Transverse colon (tissue), 4 donors: ENCODE measurements around the gene NYNRIN. TPM values are rescaled to one million over a fixed set of nuclear protein-coding genes. Genes with fewer than 3 reads are reported as not detected.

Experiments used
- DNase-seq: peaks from one replicate; pipeline ENCODE4 v3.0.0-alpha.2; 2019
- H3K27ac ChIP-seq, 4 donors: fragments of 200-600 bp; sonication (generic); 2 replicates each; pipeline ENCODE4 v1.5.1; 2016 to 2018; ENCODE audit warnings: inconsistent platforms in 4 of 4
- H3K27me3 ChIP-seq: fragments of 200-600 bp; sonication (generic); 2 replicates; pipeline ENCODE4 v1.5.1; 2017; ENCODE audit warnings: inconsistent platforms
- H3K36me3 ChIP-seq, 4 donors: fragments of 200-600 bp; sonication (generic); 2 replicates each; pipeline ENCODE4 v1.5.1; 2017 to 2019; ENCODE audit warnings: inconsistent platforms in 4 of 4
- H3K4me1 ChIP-seq, 4 donors: fragments of 200-600 bp; sonication (generic); 2 replicates each; pipeline ENCODE4 v1.5.1; 2017 to 2020; ENCODE audit warnings: inconsistent platforms in 4 of 4
- H3K4me3 ChIP-seq, 4 donors: fragments of 200-600 bp; sonication (generic); 1 replicate in 1 of 4; 2 replicates in 3 of 4; pipeline versions ENCODE4 v1.5.1 to v1.6.1; 2017 to 2019; ENCODE audit warnings: inconsistent platforms in 4 of 4
- H3K9me3 ChIP-seq, 2 donors: fragments of 200-600 bp; sonication (generic); 2 replicates each; pipeline ENCODE4 v1.5.1; 2017 to 2019; ENCODE audit warnings: inconsistent platforms in 2 of 2
- EP300 ChIP-seq: sonication (generic); formaldehyde crosslinking; IDR thresholded peaks from one replicate; pipeline ENCODE4 v1.6.1; 2017; ENCODE audit warnings: antibody characterized with exemption, low read depth
- POLR2A ChIP-seq: fragments of 450-650 bp; IDR thresholded peaks from one replicate; pipeline ENCODE4 v1.6.1; 2016; ENCODE audit warnings: antibody characterized with exemption, mild to moderate bottlenecking, moderate library complexity
- POLR2AphosphoS5 ChIP-seq, 3 donors: sonication (generic); formaldehyde crosslinking; IDR thresholded peaks; one replicate each; pipeline ENCODE4 v1.6.1; 2016; ENCODE audit warnings: antibody characterized with exemption in 3 of 3
- WGBS, 2 donors: methylation state at CpG; one replicate each; pipeline ENCODE4 v1.1.5; 2018; ENCODE audit warnings: low coverage in 1 of 2; 5-methylcytosine and 5-hydroxymethylcytosine counted together
- in situ Hi-C, 4 donors: fragments of 200-750 bp; cut with MboI; loops; one replicate each; pipeline versions ENCODE4 v1.15.0 to v1.15.1; 2017; ENCODE audit warnings: low sequenced_read_pairs in 3 of 4, low pct_ligation_motif_present in 1 of 4, low pct_unique_long_range_greater_than_20kb in 1 of 4
- intact Hi-C: fragments of 100-400 bp; cut with DNase I; formaldehyde crosslinking; loops from one replicate; pipeline ENCODE4 v1.15.1; 2023; ENCODE audit warnings: low total_unique reads
- total RNA-seq, 4 donors: library from RNA; depleted of rRNA; stranded (reverse); fragments of >200 nt; gene quantifications; one replicate each; pipeline ENCODE4 v1.1.0, GENCODE V29; 2016
- TF ChIP-seq, protein P1 (sequence below), 5 experiments: fragments of 200-600 bp in 3 of 5; fragments of 450-650 bp in 2 of 5; sonication (generic) in 3 of 5; IDR thresholded peaks; 1 replicate in 2 of 5; 2 replicates in 3 of 5; pipeline ENCODE4 v1.5.1; 2016 to 2017; ENCODE audit warnings: antibody characterized with exemption in 5 of 5, inconsistent platforms in 3 of 5, mild to moderate bottlenecking in 2 of 5, moderate library complexity in 1 of 5

NYNRIN gene
- total RNA-seq, 4 donors from 2014 or later, result 2.6 to 11.4 (median 9.0) TPM

DNA sequence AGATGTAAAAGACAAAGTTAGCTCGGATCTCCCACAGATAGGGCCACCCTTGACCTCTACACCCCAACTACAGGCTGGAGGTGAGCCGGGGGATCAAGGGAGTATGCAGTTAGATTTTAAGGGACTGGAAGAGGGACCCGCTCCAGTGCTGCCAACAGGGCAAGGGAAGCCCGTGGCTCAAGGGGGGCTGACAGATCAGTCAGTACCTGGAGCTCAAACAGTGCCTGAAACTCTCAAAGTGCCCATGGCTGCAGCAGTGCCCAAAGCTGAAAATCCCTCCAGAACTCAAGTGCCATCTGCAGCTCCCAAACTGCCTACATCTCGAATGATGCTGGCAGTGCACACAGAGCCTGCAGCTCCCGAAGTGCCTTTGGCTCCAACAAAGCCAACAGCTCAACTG is 10.4 kb downstream of the NYNRIN start:
- no peak for DNase-seq
- Histone ChIP-seq H3K27ac (no peak overlapping the region), H3K9me3 (no peaks in the 10 kb centered on the region), H3K36me3 (no peaks in the 10 kb centered on the region), H3K27me3 (no peaks in the 10 kb centered on the region), H3K4me3 (no peak overlapping the region), H3K4me1 (no peaks in the 10 kb centered on the region)
- 70% methylated on average over 6 of the region's 6 CpGs; no CpG with 5 or more reads in 1 of the 2 donors for WGBS, 2 donors
- intact Hi-C loops, result no loop called here
- TF ChIP-seq, protein P1, sequence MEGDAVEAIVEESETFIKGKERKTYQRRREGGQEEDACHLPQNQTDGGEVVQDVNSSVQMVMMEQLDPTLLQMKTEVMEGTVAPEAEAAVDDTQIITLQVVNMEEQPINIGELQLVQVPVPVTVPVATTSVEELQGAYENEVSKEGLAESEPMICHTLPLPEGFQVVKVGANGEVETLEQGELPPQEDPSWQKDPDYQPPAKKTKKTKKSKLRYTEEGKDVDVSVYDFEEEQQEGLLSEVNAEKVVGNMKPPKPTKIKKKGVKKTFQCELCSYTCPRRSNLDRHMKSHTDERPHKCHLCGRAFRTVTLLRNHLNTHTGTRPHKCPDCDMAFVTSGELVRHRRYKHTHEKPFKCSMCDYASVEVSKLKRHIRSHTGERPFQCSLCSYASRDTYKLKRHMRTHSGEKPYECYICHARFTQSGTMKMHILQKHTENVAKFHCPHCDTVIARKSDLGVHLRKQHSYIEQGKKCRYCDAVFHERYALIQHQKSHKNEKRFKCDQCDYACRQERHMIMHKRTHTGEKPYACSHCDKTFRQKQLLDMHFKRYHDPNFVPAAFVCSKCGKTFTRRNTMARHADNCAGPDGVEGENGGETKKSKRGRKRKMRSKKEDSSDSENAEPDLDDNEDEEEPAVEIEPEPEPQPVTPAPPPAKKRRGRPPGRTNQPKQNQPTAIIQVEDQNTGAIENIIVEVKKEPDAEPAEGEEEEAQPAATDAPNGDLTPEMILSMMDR (IDR thresholded peaks at IDR 0.05), result no peak
- TF ChIP-seq POLR2A, result no peak
- no peak for TF ChIP-seq EP300
- no peak for TF ChIP-seq POLR2AphosphoS5 (IDR thresholded peaks at IDR 0.05)
- in situ Hi-C loops, result no loop called here

DNA sequence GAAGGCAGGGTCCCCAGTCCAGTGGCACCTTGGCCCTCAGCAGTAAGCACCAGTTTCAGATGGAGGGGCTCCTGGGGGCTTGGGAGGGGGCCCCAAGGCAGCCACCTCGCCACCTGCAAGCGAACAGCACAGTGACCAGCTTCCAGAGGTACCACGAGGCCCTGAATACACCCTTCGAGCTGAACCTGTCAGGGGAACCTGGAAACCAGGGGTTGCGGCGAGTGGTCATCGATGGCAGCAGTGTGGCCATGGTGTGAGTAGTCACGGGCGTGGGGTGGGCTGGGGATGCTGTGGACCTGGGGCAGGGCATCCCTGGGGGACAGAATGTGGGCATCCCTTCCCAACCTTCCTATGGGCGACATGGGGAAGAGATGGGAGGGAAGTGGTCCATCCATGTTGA is 11.2 kb downstream of the NYNRIN start:
- 83% methylated on average over 5 of the region's 10 CpGs; no CpG with 5 or more reads in 1 of the 2 donors for WGBS, 2 donors
- DNase-seq, result no peak
- Histone ChIP-seq H3K36me3 (no peaks in the 10 kb centered on the region), H3K27ac (no peak overlapping the region), H3K9me3 (no peaks in the 10 kb centered on the region), H3K4me1 (no peaks in the 10 kb centered on the region), H3K4me3 (no peak overlapping the region), H3K27me3 (no peaks in the 10 kb centered on the region)
- no peak for TF ChIP-seq EP300
- no peak for TF ChIP-seq POLR2A
- no peak for TF ChIP-seq POLR2AphosphoS5 (IDR thresholded peaks at IDR 0.05)
- TF ChIP-seq, protein P1 (IDR thresholded peaks at IDR 0.05), result no peak
- intact Hi-C loops, result no loop called here
- in situ Hi-C loops, result no loop called here

DNA sequence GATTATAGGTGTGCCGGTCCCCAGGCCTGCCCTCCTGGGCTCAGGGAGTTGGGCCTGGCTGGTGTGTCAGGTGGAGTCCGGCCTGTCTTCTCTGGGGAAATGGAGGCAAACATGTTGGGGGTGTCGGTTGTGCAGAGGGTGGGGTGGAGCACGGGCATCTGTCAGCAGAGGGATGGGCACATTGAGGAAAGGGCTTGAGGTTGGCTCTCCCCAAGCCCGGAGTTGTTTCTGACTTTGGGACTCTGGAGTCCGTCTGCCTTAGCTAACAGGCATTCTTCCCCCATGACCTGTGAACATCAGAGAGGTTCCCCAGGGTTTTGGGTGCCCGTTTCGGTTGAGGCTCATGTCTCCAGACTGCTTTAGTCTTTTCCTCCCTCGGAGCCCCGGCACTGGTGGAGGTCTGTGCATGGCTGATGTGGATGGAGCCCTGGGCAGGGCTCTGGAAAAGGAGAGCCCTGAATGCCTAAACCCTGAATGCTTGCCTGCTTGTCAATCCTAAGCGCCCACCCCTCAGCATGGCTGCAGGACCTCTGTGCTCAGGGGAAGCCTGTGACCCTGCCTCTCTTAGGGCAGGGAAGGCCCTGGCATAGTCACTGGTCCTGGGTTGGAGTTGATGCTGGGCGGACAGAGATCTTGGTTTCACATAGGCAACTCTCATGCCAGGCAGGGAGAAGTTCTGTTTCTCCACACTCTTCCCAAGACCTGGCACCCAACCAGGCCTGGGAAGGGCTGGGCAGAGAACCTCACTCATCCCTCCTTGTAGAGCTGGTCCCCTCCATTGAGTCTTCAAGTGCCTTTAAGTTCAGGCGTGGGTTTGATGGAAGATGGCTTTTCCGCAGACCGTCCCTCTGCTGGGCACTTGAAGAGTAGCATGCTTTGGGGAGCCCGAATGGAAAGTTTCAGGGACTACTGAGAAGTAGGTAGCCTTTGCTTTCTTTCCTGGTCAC is 12.9 kb downstream of the NYNRIN start:
- Histone ChIP-seq H3K27me3 (no peaks in the 10 kb centered on the region), H3K9me3 (no peaks in the 10 kb centered on the region), H3K4me1 (no peaks in the 10 kb centered on the region), H3K27ac (no peak overlapping the region), H3K36me3 (no peaks in the 10 kb centered on the region), H3K4me3 (no peak overlapping the region)
- DNase-seq, result no peak
- intact Hi-C loops, result no loop called here
- 0 to 65% methylated on average over 1 to 16 of the region's 16 CpGs for WGBS, 2 donors
- TF ChIP-seq POLR2A (no peak), POLR2AphosphoS5 (IDR thresholded peaks at IDR 0.05) (no peak), EP300 (no peak)
- TF ChIP-seq, protein P1 (IDR thresholded peaks at IDR 0.05), result peak; percentile 61 to 82 (median 73)
- in situ Hi-C loops, result no loop called here

DNA sequence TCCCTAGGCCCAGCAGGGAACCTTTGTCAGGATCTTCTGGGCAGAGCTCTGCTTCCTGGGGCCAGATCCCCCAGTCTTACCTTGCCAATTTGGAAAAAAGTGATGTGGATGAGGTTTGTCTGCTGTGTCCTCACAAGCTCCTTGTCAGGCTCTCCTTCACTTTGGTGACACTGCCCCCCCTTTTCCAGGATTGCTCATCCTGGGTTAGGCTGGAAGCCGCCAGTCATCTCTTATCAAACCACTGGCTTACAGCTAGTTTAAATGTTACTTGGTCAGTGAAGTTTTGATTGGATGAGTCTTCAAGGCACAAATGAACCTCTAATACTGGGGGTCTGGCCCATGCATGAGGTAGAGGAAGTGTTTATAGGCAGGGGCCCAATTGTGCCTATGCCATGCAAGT is 15.3 kb downstream of the NYNRIN start:
- intact Hi-C loops (no loop called here), in situ Hi-C loops (no loop called here)
- 95% methylated on average over 1 of the region's 1 CpG; no CpG with 5 or more reads in 1 of the 2 donors for WGBS, 2 donors
- DNase-seq, result no peak
- H3K27ac ChIP-seq, result no peak overlapping the region
- no peaks in the 10 kb centered on the region for H3K9me3 ChIP-seq
- H3K36me3 ChIP-seq, result no peaks in the 10 kb centered on the region
- H3K27me3 ChIP-seq, result no peaks in the 10 kb centered on the region
- no peak for TF ChIP-seq POLR2AphosphoS5 (IDR thresholded peaks at IDR 0.05)
- TF ChIP-seq EP300, result no peak
- TF ChIP-seq POLR2A, result no peak
- TF ChIP-seq, protein P1 (IDR thresholded peaks at IDR 0.05), result no peak
- H3K4me3 ChIP-seq, result no peak overlapping the region
- H3K4me1 ChIP-seq, result peaks cover 4 to 12% (median 8%) of the 10 kb centered on the region in 4 donors
